HG02759 (cell line): ENCODE data around the gene E2F8.

ENCODE experiments used
- ATAC-seq: cut with Tn5 transposase; IDR thresholded peaks from one replicate; pipeline ENCODE4 v1.9.1; 2021; ENCODE audit warnings: mild to moderate bottlenecking, moderate library complexity; ENCODE audit not compliant: unreplicated experiment

E2F8 gene

GRCh38 chr11:19252394-19253152 lies 11.8 kb upstream of the E2F8 start:
- no peak for ATAC-seq

- no peak for ATAC-seq
Observed at GRCh38 chr11:19251577-19251976, 10.8 kb upstream of the E2F8 start.

DNA sequence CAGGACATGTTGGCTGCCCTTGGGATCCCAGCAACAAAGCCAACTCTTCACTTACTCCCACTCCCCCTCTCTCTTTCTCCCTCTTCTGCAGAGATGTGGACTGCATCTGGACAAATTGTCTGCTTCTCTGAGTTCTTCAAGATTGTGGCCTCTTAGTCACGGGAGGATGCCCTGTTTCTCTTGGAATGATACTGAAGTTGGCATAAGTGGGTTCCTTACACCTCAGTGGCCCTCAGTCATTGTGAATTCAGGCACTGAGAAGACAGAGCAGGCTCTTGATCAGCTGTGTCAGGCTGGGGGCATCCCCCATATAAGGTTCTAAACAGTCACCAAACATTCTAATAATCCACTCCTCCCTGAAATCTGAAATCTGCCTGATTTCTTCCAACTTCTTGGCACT lies 6.1 kb upstream of the E2F8 start:
- no peak for ATAC-seq

GRCh38 chr11:19245351-19245750 lies 4.6 kb upstream of the E2F8 start:
- no peak for ATAC-seq

- ATAC-seq: no peak
Observed at GRCh38 chr11:19244621-19245020, 3.9 kb upstream of the E2F8 start.

DNA sequence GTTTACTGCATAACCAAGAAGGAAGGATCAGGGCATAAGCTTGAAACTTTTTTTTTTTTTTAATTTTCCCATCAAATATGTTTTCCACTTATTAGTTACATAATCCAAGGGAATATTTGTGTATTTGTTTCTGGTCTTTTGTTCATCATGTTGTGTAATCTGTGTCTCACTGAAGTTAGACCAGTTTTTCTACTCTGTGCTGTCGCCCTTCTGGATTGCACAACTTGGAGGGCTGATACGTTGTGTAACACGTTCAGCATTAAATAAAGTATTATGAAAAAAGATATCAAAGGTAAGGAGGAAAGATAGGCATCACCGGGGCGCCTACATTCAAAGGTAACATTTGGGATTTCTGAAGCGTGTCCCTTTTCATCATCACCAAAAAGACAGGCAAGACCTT lies 3.3 kb upstream of the E2F8 start:
- no peak for ATAC-seq

GRCh38 chr11:19243613-19244012 lies 2.9 kb upstream of the E2F8 start:
- ATAC-seq: no peak

GRCh38 chr11:19243143-19243542 lies 2.4 kb upstream of the E2F8 start:
- no peak for ATAC-seq

DNA sequence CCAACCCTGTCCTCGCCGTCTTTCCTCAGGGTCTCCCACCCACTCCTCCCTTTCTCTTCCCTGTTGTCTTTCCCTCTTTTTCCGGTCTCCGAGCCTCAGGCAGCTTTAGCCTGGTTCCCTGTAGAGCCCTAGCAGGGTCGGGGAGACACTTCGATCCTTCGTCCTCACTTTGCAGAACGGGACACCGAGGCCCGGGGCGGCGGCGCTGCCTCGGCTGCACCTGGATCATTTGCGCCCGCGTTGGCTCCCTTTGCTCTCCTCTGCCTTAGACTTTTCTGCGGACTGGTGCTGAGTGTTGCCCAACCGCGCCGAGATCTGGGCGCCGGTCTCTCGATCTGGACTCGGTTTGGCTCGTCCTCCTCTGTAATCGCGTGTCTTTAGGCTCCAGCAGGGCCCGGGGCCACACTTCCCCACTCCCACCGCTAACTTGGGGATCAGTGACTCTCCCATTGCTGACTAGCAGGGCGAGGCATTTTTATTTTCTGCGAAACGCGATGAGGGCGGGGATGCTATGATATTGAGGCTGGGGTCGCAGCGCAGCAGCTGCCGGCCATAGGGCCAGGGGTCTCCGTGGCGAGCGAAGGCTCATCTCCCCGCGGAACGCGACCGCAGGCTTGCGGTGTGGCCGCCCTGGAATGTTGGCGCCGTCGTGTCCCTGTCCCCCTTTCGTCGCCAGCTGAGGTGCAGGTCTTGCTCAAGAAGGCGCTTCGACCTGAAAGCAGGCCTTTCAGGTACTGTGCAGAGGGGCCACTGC lies 1.6 kb upstream of the E2F8 start:
- no peak for ATAC-seq

DNA sequence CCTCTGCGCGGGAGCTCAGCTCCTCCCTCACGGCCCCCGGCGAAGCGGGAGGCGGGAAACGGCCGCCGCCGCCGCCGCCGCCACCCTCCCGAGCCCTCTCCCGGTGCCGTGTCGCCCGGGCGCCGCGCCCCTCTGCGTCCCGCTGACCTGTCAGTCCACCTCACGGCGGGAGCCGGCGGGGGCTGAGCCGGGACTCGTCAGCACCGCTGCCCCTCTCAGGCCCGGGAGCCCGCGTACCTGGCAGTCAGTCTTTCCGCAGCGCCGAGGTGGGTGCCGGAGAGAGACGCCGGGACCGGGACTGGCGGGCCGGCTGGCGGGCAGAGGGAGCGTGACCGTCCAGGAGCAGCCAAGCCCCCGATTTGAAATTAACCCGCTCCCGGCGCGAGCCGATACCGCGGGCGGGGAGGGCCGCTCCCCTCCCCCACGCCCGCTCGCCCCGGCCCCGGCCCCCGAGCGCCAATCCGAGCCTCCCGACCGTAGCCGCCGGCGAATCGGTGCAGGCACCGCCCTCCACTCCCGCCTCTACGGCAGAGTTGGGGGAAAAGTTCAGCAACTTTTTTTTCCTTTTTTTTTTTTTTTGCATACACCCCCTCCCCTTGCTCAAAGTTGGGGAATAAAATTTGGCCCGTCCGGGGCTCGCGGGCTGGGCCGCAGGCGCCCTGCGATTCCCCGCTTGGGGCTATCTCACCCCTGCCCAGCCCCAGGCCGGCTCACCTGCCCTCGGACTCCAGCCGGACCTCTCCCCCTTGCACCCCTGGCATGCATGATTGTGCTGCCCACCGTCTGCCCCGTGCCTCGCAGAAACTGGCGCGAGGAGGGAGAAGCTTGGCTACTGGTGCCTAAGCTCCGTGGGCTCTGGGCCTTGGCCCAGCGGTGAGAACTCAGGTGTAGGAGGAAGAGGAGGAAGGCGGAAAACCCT lies 774 bp upstream of the E2F8 start:
- ATAC-seq: peak; percentile 48

DNA sequence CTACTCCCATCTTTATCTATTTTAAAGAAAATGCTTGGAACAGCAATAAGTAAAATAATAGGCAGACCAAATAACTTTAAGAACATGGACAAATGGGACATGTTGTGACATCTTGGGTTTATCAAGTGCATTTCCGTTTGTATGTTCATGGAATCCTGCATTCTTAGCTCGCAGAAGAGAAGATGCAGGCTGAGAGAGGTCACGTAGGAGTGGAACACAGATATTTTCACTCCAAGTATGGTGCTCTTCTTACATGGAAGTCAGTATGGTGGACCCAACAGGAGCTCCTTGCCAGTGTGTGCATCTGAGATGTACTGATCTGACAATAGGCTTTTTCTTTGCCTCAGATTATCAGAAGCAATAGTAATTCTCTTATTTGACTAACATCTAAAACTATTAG lies 1.7 kb downstream of the E2F8 start:
- ATAC-seq: no peak

GRCh38 chr11:19237813-19238212 lies 2.9 kb downstream of the E2F8 start:
- ATAC-seq: no peak

DNA sequence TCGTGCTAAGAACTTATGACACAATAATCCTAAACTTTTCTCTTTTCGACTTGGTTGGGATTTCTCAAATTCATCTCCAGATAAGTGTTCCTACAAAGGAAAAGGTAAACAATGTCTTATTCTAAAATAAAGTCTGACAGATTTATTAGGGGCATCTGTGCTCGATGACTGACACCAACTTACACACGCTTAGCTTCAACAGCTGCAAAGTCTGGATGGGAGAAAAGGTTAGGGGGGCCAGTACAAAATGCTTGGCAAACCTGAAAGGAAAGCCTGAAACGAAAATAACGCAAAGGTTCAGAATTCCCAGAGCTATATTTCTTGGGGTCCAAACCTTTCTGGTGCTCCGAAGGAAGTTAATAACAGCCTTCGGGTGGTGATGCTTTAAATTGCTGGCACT lies 3.4 kb downstream of the E2F8 start:
- no peak for ATAC-seq

- no peak for ATAC-seq
Observed at GRCh38 chr11:19234231-19234817, 6.4 kb downstream of the E2F8 start.

GRCh38 chr11:19232910-19233503 lies 7.7 kb downstream of the E2F8 start:
- no peak for ATAC-seq

DNA sequence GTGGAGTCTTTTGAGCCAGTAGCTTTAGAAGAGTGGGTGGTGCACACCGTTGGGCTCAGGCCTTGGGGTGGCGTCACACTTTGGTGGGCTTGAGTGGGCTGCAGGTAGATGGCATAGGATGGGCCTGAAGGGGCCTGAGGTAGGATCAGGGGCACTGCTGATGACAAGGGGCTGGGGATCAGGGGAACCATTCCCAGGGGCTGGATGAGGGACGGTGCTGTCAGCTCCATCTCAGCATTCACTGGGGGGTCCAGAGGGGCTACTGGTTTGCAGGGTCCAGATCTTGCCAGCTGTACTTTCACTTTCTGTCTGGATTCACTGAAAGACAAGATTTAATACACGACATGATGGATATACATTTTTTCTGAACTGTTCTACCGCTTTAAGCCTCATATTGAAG lies 11.1 kb downstream of the E2F8 start:
- no peak for ATAC-seq

GRCh38 chr11:19228968-19229367 lies 11.8 kb downstream of the E2F8 start:
- no peak for ATAC-seq

DNA sequence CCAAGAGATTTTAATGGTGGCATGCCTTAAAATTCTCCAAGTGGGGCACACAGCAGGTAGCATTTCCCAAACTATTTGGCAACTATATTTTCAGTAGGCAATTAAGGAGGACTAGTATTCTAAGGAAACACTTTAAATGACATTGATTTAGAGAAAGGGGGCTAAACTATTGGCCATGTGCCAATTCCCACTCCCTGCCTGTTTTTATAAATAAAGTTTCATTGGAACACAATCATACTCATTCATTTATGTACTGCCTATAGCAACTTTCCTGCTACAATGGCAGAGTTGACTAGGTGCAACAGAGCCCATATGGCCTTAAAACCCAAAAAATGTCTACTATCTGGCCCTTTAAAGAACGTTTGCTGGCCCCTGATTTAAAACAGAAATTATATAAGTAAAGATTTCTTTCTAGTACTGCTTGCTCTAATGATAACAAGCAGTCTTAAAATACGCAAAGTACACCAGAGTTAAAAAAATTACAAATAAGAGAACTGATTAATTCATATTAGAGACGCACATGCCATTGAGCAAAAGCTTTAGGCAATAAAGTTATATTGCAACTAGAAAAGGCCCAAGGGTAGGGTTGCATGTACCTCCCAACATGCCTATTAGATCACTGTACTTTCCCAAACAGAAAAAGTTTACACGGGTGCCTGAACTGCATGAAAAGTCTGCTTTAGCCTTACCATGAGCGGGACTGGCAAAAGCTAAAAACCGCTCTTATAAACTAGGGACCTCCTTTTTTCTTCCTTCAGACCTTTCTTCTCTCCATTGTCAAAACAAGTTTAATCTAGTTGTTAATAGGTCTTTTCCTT lies 14.2 kb downstream of the E2F8 start:
- ATAC-seq: no peak

- ATAC-seq: no peak
Observed at GRCh38 chr11:19225581-19225980, 15.2 kb downstream of the E2F8 start.

- ATAC-seq: no peak
Observed at GRCh38 chr11:19225123-19225522, 15.6 kb downstream of the E2F8 start.
